Sigmoid colon (tissue), 7 donors: ENCODE measurements around the gene PLPP2. TPM values are rescaled to one million over a fixed set of nuclear protein-coding genes. Genes with fewer than 3 reads are reported as not detected.

Source experiments
- DNase-seq: peaks from one replicate; pipeline ENCODE4 v3.0.0-alpha.2; 2019
- H3K27ac ChIP-seq, 4 donors: fragments of 200-600 bp; sonication (generic); one replicate each; pipeline ENCODE4 v1.5.1; 2016 to 2019; ENCODE audit warnings: mild to moderate bottlenecking in 1 of 4
- H3K27me3 ChIP-seq, 3 donors: fragments of 200-600 bp; sonication (generic); one replicate each; pipeline ENCODE4 v1.5.1; 2019; ENCODE audit warnings: mild to moderate bottlenecking in 1 of 3
- H3K36me3 ChIP-seq, 4 donors: fragments of 200-600 bp; sonication (generic); one replicate each; pipeline ENCODE4 v1.5.1; 2016 to 2019
- H3K4me1 ChIP-seq, 4 donors: fragments of 200-600 bp; sonication (generic); one replicate each; pipeline ENCODE4 v1.5.1; 2017 to 2019
- H3K4me3 ChIP-seq, 4 donors: fragments of 200-600 bp; sonication (generic); one replicate each; pipeline ENCODE4 v1.5.1; 2017 to 2019; ENCODE audit warnings: mild to moderate bottlenecking in 2 of 4, moderate library complexity in 1 of 4
- H3K9me3 ChIP-seq, 4 donors: fragments of 200-600 bp in 3 of 4; sonication (generic) in 3 of 4; one replicate each; pipeline versions ENCODE4 v1.5.1 to v1.6.1; 2013 to 2019
- CTCF ChIP-seq, 4 experiments: fragments of 450-650 bp in 3 of 4; fragments of 200-600 bp in 1 of 4; IDR thresholded peaks; one replicate each; pipeline ENCODE4 v1.5.1; 2016 to 2019; ENCODE audit warnings: antibody characterized with exemption in 4 of 4, mild to moderate bottlenecking in 3 of 4, moderate library complexity in 2 of 4
- EP300 ChIP-seq, 4 donors: sonication (generic); formaldehyde crosslinking; IDR thresholded peaks; one replicate each; pipeline ENCODE4 v1.6.1; 2017; ENCODE audit warnings: antibody characterized with exemption in 4 of 4
- POLR2A ChIP-seq, 2 donors: fragments of 450-650 bp; IDR thresholded peaks; one replicate each; pipeline ENCODE4 v1.6.1; 2016; ENCODE audit warnings: antibody characterized with exemption in 2 of 2, mild to moderate bottlenecking in 2 of 2, moderate library complexity in 2 of 2
- POLR2AphosphoS5 ChIP-seq, 4 donors: sonication (generic); formaldehyde crosslinking; IDR thresholded peaks; one replicate each; pipeline ENCODE4 v1.6.1; 2017; ENCODE audit warnings: antibody characterized with exemption in 4 of 4
- WGBS, 2 donors: extraction: QIAGEN DNeasy Blood & Tissue Kit; methylation state at CpG; one replicate each; pipeline ENCODE4 v1.1.7; 2013; 5-methylcytosine and 5-hydroxymethylcytosine counted together
- intact Hi-C: fragments of 100-400 bp; cut with DNase I; formaldehyde crosslinking; loops from one replicate; pipeline ENCODE4 v1.15.1; 2023
- polyA plus RNA-seq, 3 donors: library from polyadenylated mRNA; stranded (reverse); fragments of 200-250 nt; gene quantifications; one replicate each; pipeline ENCODE4 v1.2.3, GENCODE V29; 2013
- total RNA-seq, 4 donors: library from RNA; depleted of rRNA; stranded (reverse); fragments of >200 nt; gene quantifications; one replicate each; pipeline ENCODE4 v1.1.0, GENCODE V29; 2016
- donor health status: healthy with polysubstance abuse.
- donor health status: Bipolar disorder and iron deficiency.
- donor health status: healthy.

The PLPP2 gene
- total and polyA plus RNA-seq, 7 donors, result 1.6 to 111 (median 3.6) TPM

DNA sequence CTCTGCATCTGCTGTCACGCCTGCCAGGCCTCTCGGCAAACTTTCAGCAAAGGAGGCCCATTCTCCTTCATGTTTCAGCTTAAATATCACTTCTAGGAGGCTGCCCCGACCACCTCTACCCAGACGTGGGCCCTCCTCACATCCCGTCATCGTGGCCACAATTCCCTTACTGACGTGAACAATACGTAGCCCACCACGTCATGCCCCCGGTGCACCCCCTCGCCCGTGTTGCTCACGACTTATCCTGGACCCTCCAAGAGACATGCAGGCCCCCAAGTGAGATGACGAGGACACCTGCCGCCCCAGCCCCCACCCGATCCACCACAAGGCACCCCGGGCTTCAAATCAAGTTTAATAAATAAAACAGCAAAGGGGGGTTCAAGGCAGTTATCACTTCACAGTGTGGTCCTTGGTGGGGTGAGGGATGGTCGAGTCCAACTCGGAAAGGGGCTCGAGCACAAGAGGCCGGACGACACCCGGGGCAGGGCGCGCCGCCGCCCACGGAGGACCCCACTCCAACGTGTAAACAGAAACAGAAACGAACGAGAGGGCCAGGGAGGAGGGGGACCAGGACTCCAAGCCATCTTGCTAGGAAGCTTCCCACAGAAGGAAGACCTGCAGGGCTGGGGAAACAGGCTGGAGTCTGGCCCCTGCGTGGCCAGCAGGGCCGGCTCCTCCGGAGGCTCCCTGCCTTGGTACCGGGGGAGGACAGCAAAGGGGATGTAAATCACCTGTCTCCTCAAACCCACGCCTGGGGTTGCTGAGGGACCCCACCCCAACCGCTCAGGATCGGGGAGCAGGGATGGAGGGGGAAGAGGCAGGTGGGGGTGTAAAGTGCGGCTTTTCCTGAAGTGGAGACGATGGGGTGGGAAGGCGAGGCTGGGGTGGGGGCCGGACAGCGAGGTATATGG, 14.3 kb upstream of the PLPP2 start:
- H3K27me3 ChIP-seq, result no peaks in the 10 kb centered on the region
- no peaks in the 10 kb centered on the region for H3K9me3 ChIP-seq
- TF ChIP-seq POLR2A (IDR thresholded peaks at IDR 0.05) (no peak), CTCF (IDR thresholded peaks at IDR 0.05) (no peak), EP300 (IDR thresholded peaks at IDR 0.05) (no peak), POLR2AphosphoS5 (IDR thresholded peaks at IDR 0.05) (no peak)
- H3K4me1 ChIP-seq, result no peaks in the 10 kb centered on the region
- H3K27ac ChIP-seq, result no peak overlapping the region
- DNase-seq, result no peak
- WGBS, 2 donors, result 94 to 95% methylated on average over 43 of the region's 43 CpGs
- intact Hi-C loops, result no loop called here
- H3K4me3 ChIP-seq, result no peak overlapping the region
- peaks cover 19 to 45% (median 34%) of the 10 kb centered on the region in 4 donors for H3K36me3 ChIP-seq

GRCh38 chr19:296476-297225, 5.4 kb upstream of the PLPP2 start:
- peaks cover 23 to 35% (median 31%) of the 10 kb centered on the region in 3 donors for H3K27me3 ChIP-seq
- TF ChIP-seq POLR2A (IDR thresholded peaks at IDR 0.05) (no peak), CTCF (IDR thresholded peaks at IDR 0.05) (no peak), POLR2AphosphoS5 (IDR thresholded peaks at IDR 0.05) (no peak), EP300 (IDR thresholded peaks at IDR 0.05) (no peak)
- H3K36me3 ChIP-seq, result no peaks in the 10 kb centered on the region
- WGBS, 2 donors, result 70 to 82% methylated on average over 22 of the region's 22 CpGs
- peak overlapping the region in 2 of 4 donors; percentile 32 to 58 for H3K27ac ChIP-seq
- intact Hi-C loops, result no loop called here
- H3K4me3 ChIP-seq, result no peak overlapping the region
- peaks cover 0 to 27% (median 21%) of the 10 kb centered on the region in 4 donors for H3K4me1 ChIP-seq
- no peaks in the 10 kb centered on the region for H3K9me3 ChIP-seq
- peak; percentile 81 for DNase-seq

DNA sequence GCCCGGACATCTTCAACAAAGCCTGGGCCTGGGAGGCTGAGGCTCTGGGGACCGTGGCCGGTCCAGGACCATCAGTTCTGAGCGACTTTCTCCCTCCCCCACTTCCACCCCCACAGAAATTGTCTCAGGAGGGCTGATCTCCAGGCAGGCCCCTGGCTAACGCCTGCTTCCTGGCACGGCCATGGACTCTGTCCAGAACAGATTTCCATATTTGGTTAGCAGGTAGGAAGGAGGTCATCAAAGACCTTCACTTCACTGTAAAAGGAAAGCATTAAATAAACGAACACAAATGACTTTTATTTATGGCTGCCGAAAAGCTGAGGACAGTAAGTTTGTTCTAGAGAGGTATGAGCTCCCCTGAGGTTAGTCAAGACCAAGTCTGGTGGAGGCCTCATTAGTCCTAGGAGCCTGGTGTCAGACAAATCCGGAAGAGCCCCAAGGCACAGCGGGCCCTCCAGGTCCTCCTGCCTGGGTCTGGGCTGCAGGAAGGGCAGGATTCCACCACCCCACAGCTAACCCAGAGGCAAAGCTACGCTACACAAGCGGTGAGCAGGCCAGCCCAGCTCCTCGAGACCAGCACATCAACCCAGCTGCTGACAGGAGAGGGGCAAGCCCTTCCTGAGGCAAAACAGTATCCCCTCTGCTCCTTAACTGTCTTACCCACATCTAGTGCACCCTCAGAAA, 4.6 kb upstream of the PLPP2 start:
- intact Hi-C loops, result no loop called here
- DNase-seq, result no peak
- WGBS, 2 donors, result 59 to 70% methylated on average over 13 of the region's 13 CpGs
- no peak overlapping the region for H3K4me3 ChIP-seq
- no peaks in the 10 kb centered on the region for H3K9me3 ChIP-seq
- peaks cover 0 to 32% (median 27%) of the 10 kb centered on the region in 4 donors for H3K4me1 ChIP-seq
- peak overlapping the region in 3 of 4 donors; percentile 10 to 58 (median 32) for H3K27ac ChIP-seq
- no peak for TF ChIP-seq POLR2A (IDR thresholded peaks at IDR 0.05)
- TF ChIP-seq CTCF (IDR thresholded peaks at IDR 0.05), result no peak
- TF ChIP-seq POLR2AphosphoS5 (IDR thresholded peaks at IDR 0.05), result no peak
- TF ChIP-seq EP300 (IDR thresholded peaks at IDR 0.05), result no peak
- H3K27me3 ChIP-seq, result peaks cover 24 to 42% (median 38%) of the 10 kb centered on the region in 3 donors
- H3K36me3 ChIP-seq, result no peaks in the 10 kb centered on the region

- Histone ChIP-seq H3K36me3 (no peaks in the 10 kb centered on the region), H3K4me3 (peak overlapping the region in 2 of 4 donors; percentile 16 to 27), H3K9me3 (no peaks in the 10 kb centered on the region), H3K4me1 (peaks cover 0 to 37% (median 31%) of the 10 kb centered on the region in 4 donors), H3K27ac (peak overlapping the region in 3 of 4 donors; percentile 10 to 58 (median 32)), H3K27me3 (peaks cover 24 to 49% (median 45%) of the 10 kb centered on the region in 3 donors)
- whole genome bisulfite sequencing, 2 donors, result 9 to 10% methylated on average over 38 of the region's 38 CpGs
- intact Hi-C loops, result no loop called here
- DNase-seq, result no peak
- no peak for TF ChIP-seq POLR2A (IDR thresholded peaks at IDR 0.05)
- peak in 3 of 4 experiments; percentile 52 to 68 (median 55) for TF ChIP-seq CTCF (IDR thresholded peaks at IDR 0.05)
Measured at GRCh38 chr19:294946-295686, 3.9 kb upstream of the PLPP2 start.
